Measurements from ENCODE around the gene PPCS. TPM values are rescaled to one million over a fixed set of nuclear protein-coding genes. Genes with fewer than 3 reads are reported as not detected.

Gene PPCS
- polyA plus RNA-seq: 141 TPM

- peak within 1 kb of the TSS; percentile 88 to 96 (median 94) for H3K4me3 Mint-ChIP-seq
- peaks cover 6% of the 10 kb centered on the region for H3K36me3 Mint-ChIP-seq
- H3K4me1 Mint-ChIP-seq: peaks cover 7 to 30% (median 10%) of the 10 kb centered on the region in 3 donors
- H3K9me3 Mint-ChIP-seq: no peaks in the 10 kb centered on the region
- H3K27me3 Mint-ChIP-seq: no peaks in the 10 kb centered on the region
- peak within 1 kb of the TSS; percentile 90 to 99 (median 95) for H3K27ac Mint-ChIP-seq
These were observed at the start of gene PPCS, which contains the start of gene ZMYND12 for GRCh38 chr1:42456010-42456753. Gene PPCS (plus strand): TSS chr1:42456543. CDS start chr1:42456566, 23 bp downstream. Gene ZMYND12 (minus strand): TSS chr1:42456022. CDS start chr1:42455997, 25 bp downstream.

- no peaks in the 10 kb centered on the region for H3K9me3 Mint-ChIP-seq
- H3K27me3 Mint-ChIP-seq: peaks cover 6% of the 10 kb centered on the region
- H3K27ac Mint-ChIP-seq: no peak overlapping the region
These were observed 41.5 kb upstream of the PPCS start for GRCh38 chr1:42414551-42415496.

GRCh38 chr1:42417166-42417565, 39.2 kb upstream of the PPCS start:
- Mint-ChIP-seq H3K4me1 (no peaks in the 10 kb centered on the region), H3K27ac (no peak overlapping the region), H3K4me3 (no peak overlapping the region), H3K27me3 (peaks cover 6% of the 10 kb centered on the region), H3K9me3 (peaks cover 0 to 2% (median 0%) of the 10 kb centered on the region in 3 donors), H3K36me3 (peaks cover 3% of the 10 kb centered on the region)

More at GRCh38 chr1:42414551-42415496, 41.5 kb upstream of the PPCS start:
- H3K4me1 Mint-ChIP-seq: no peaks in the 10 kb centered on the region
- peaks cover 3% of the 10 kb centered on the region for H3K36me3 Mint-ChIP-seq
- H3K4me3 Mint-ChIP-seq: no peak overlapping the region

GRCh38 chr1:42418516-42418915, 37.8 kb upstream of the PPCS start:
- peaks cover 3% of the 10 kb centered on the region for H3K36me3 Mint-ChIP-seq
- no peak overlapping the region for H3K27ac Mint-ChIP-seq
- no peaks in the 10 kb centered on the region for H3K4me1 Mint-ChIP-seq
- peaks cover 2% of the 10 kb centered on the region for H3K27me3 Mint-ChIP-seq
- H3K9me3 Mint-ChIP-seq: peaks cover 0 to 2% (median 0%) of the 10 kb centered on the region in 3 donors
- H3K4me3 Mint-ChIP-seq: no peak overlapping the region

- Mint-ChIP-seq H3K4me1 (no peaks in the 10 kb centered on the region), H3K27ac (no peak overlapping the region), H3K36me3 (peaks cover 3% of the 10 kb centered on the region), H3K9me3 (peaks cover 0 to 2% (median 0%) of the 10 kb centered on the region in 3 donors), H3K27me3 (peaks cover 1% of the 10 kb centered on the region), H3K4me3 (no peak overlapping the region)
These were observed 37.1 kb upstream of the PPCS start for GRCh38 chr1:42419126-42419821.

- peak overlapping the region in 1 of 3 donors; percentile 70 for H3K27ac Mint-ChIP-seq
- peaks cover 2% of the 10 kb centered on the region for H3K36me3 Mint-ChIP-seq
- peaks cover 1% of the 10 kb centered on the region for H3K27me3 Mint-ChIP-seq
- no peaks in the 10 kb centered on the region for H3K4me1 Mint-ChIP-seq
- peaks cover 0 to 2% (median 0%) of the 10 kb centered on the region in 3 donors for H3K9me3 Mint-ChIP-seq
- H3K4me3 Mint-ChIP-seq: no peak overlapping the region
These were observed 36.2 kb upstream of the PPCS start for GRCh38 chr1:42420121-42420520.

- H3K27me3 Mint-ChIP-seq: peaks cover 1% of the 10 kb centered on the region
- H3K27ac Mint-ChIP-seq: peak overlapping the region in 1 of 3 donors; percentile 70
- peak overlapping the region in 1 of 4 donors; percentile 47 for H3K4me3 Mint-ChIP-seq
- H3K4me1 Mint-ChIP-seq: no peaks in the 10 kb centered on the region
- peaks cover 2% of the 10 kb centered on the region for H3K36me3 Mint-ChIP-seq
- peaks cover 0 to 2% (median 0%) of the 10 kb centered on the region in 3 donors for H3K9me3 Mint-ChIP-seq
These were observed 35.3 kb upstream of the PPCS start for GRCh38 chr1:42420911-42421585.

GRCh38 chr1:42422737-42423136, 33.6 kb upstream of the PPCS start:
- no peak overlapping the region for H3K27ac Mint-ChIP-seq

GRCh38 chr1:42423681-42424080, 32.7 kb upstream of the PPCS start:
- Mint-ChIP-seq H3K36me3 (no peaks in the 10 kb centered on the region), H3K27ac (no peak overlapping the region), H3K27me3 (peaks cover 1% of the 10 kb centered on the region), H3K9me3 (peaks cover 0 to 3% (median 2%) of the 10 kb centered on the region in 3 donors), H3K4me3 (no peak overlapping the region), H3K4me1 (no peaks in the 10 kb centered on the region)

More at GRCh38 chr1:42422737-42423136, 33.6 kb upstream of the PPCS start:
- H3K4me1 Mint-ChIP-seq: no peaks in the 10 kb centered on the region
- peaks cover 1% of the 10 kb centered on the region for H3K27me3 Mint-ChIP-seq
- no peak overlapping the region for H3K4me3 Mint-ChIP-seq
- peaks cover 0 to 3% (median 2%) of the 10 kb centered on the region in 3 donors for H3K9me3 Mint-ChIP-seq
- peaks cover 2% of the 10 kb centered on the region for H3K36me3 Mint-ChIP-seq

GRCh38 chr1:42424201-42424600, 32.1 kb upstream of the PPCS start:
- Mint-ChIP-seq H3K4me1 (no peaks in the 10 kb centered on the region), H3K9me3 (peaks cover 0 to 3% (median 2%) of the 10 kb centered on the region in 3 donors), H3K36me3 (no peaks in the 10 kb centered on the region), H3K27ac (no peak overlapping the region), H3K27me3 (peaks cover 1% of the 10 kb centered on the region), H3K4me3 (no peak overlapping the region)

- Mint-ChIP-seq H3K4me1 (no peaks in the 10 kb centered on the region), H3K27me3 (peaks cover 1% of the 10 kb centered on the region), H3K36me3 (no peaks in the 10 kb centered on the region), H3K27ac (no peak overlapping the region), H3K4me3 (no peak overlapping the region), H3K9me3 (peaks cover 0 to 3% (median 0%) of the 10 kb centered on the region in 3 donors)
These were observed 29.1 kb upstream of the PPCS start for GRCh38 chr1:42427240-42427639.

GRCh38 chr1:42429603-42430002, 26.7 kb upstream of the PPCS start:
- Mint-ChIP-seq H3K36me3 (no peaks in the 10 kb centered on the region), H3K27me3 (no peaks in the 10 kb centered on the region), H3K4me1 (no peaks in the 10 kb centered on the region), H3K4me3 (no peak overlapping the region), H3K9me3 (peaks cover 0 to 3% (median 0%) of the 10 kb centered on the region in 3 donors), H3K27ac (no peak overlapping the region)

GRCh38 chr1:42430286-42431135, 25.8 kb upstream of the PPCS start:
- H3K36me3 Mint-ChIP-seq: no peaks in the 10 kb centered on the region
- H3K4me1 Mint-ChIP-seq: no peaks in the 10 kb centered on the region
- no peaks in the 10 kb centered on the region for H3K27me3 Mint-ChIP-seq
- H3K27ac Mint-ChIP-seq: no peak overlapping the region
- H3K4me3 Mint-ChIP-seq: no peak overlapping the region
- H3K9me3 Mint-ChIP-seq: peaks cover 0 to 3% (median 0%) of the 10 kb centered on the region in 3 donors
